Glomerular visceral epithelial cell (primary cell): ENCODE results near the gene TPM4.

ENCODE experiments used
- DNase-seq: peaks from one replicate; pipeline ENCODE4 v3.0.0-alpha.2; 2016; ENCODE audit errors: extremely low spot score

The TPM4 gene

DNA sequence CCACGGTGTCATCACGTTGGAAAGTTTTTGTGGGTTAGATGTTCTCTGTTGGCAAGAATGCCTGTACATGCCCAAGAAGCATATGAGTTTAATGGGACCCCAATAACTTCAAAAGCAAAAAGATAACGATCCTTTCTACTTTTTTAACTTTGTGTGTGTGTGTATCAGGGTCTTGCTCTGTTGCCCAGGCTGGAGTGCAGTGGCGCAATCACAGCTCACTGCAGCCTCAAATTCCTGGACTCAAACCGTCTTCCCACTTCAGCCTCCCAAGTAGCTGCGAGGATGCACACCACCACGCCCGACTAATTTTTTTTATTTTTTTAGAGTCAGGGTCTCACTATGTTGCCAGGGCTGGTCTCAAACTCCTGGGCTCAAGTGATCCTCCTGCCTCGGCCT lies 34.3 kb upstream of the TPM4 start:
- DNase-seq = no peak

DNA sequence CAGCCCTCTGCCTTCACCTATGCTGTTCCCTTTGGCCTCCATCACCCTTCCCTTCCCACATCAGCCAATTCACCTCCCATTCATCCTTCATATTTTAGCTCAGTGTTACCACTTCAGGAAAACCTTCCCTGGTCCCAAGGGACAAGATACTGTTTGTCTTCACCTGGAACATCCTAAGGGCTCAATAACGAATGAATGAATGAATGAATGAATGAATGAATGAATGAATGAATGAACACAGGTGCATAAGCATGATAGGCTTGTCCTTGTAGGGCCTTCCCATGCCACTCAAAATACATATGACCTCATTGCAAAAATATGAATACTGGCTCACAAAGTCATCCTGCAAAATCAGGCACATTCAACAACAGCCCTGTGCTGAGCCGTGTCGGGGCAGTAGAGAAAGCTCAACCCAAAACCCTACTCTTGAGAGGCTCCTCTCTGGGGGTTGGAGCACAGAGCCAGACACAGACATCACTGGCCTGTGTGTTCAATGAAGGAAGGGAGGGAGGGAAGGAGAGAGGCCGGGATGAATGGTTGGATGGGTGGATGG lies 33.7 kb upstream of the TPM4 start:
- no peak for DNase-seq

DNA sequence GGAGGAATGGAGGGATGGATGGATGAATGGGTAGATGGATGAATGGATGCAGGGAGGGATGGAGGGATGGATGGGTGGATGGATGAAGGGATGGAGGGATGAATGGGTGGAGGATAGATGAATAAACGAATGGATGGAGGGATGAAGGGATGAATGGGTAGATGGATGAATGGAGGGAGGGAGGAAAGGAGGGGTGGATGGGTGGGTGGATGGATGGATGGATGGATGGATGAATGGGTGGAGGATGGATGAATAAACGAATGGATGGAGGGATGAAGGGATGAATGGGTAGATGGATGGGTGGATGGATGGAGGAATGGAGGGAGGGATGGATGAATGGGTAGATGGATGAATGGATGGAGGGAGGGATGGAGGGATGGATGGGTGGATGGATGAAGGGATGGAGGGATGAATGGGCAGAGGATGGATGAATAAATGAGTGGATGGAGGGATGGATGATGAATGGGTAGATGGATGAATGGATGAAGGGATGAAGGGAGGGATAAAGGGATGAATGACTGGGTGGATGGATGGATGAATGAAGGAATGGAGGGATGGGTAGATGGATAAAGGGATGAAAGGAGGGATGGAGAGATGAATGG lies 33.0 kb upstream of the TPM4 start:
- DNase-seq = no peak

DNA sequence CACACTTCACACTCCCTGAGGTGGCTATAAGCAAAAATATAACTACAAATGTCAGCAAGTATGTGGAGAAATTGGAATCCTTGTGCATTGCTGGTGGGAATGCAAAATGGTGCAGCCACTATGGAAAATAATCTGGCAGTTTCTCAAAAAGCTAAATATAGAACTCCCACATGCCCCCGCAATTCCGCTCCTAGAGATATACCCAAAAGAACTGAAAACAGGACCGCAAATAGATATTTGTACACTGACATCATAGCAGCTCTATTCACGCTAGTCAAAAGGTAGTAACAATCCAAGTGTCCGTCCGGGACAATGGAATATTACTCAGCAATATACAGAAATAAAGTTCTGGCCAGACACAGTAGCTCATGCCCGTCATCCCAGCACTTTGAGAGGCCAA lies 31.5 kb upstream of the TPM4 start:
- no peak for DNase-seq

DNA sequence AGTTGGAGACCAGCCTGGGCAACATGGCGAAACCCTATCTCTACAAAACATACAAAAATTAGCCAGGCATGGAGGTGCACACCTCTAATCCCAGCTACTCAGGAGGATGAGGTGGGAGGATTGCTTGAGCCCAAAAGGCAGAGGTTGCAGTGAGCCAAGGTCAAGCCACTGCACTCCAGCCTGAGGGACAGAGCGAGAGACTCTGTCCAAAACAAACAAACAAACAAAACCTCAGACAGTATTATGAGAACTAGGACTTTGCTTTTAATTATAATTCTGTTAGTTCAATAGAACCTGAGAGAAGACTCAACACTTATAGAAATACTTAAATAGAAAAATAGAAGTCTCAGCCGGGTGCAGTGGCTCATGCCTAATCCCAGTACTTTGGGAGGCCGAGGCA lies 31.1 kb upstream of the TPM4 start:
- no peak for DNase-seq

DNA sequence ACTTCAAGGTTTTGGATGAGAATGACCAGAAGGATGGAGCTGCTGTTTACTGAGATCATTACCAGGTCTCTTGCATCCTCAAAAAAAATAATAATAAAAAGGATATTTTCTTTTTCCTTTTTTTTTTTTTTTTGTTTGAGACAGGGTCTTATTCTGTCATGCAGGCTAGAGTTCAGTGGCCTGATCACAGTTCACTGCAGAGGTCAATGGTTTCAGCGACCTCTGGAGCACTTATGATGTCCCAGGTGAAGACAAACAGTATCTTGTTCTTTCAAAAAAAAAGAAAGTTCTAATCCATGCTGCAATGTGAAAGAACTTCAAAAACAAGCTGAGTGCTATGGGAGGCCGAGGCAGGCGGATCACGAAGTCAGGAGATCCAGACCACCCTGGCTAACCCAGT lies 30.4 kb upstream of the TPM4 start:
- no peak for DNase-seq

GRCh38 chr19:16048583-16048982 lies 27.7 kb upstream of the TPM4 start:
- DNase-seq = no peak

DNA sequence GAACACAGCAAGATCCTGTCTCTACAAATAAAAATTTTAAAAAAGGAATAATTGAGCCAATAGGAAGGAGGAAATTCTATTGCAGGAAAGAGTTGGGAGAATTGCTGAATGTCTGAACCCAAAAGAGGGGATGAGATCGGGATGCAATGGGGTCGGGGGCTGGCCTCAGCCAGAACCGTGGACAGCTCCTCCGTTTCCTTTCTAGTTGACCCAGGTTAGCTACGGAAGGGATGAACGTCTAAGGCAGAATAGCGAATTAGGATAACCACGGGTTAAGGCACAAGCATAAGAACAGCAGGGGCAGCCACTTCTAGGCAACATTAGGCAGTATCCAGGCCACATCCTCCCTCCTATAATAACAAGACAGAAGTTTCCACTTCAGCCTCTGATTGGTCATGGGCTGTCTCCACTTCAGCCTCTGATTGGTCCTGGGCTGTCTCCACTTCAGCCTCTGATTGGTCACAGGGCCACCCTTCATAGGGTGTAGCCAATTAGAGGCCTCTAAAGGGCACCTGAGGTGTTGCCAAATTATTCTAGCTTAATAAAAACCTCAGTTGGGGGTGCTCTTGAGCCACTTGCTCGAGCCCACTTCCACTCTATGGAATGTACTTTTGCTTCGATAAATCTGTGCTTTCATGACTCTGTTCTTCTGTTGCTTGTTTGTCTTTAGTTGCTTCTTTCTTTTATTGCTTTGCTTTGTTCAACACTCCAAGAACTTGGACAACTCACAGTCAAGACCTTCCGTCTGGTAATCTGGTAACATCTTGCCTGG lies 24.9 kb upstream of the TPM4 start:
- DNase-seq = no peak

- DNase-seq = no peak
Observed at GRCh38 chr19:16052353-16052752, 23.9 kb upstream of the TPM4 start.

DNA sequence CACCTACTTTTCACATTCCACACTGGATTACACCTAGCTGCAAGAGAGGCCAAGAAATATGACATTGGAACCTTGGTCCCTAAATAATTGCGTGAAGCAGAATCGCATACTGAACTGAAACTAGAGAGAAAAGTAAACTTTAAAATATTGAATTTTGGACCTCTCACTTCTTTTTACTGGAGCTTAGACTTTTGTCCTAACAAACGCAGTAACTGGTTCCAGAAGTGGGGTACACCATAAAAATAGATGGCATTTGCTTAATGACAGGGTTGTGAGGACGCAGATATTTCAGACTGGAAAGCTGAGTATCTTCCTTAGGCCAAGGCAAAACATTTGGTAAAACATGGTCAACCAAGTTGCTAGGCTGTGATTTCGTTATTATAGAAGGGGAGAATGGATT lies 19.2 kb upstream of the TPM4 start:
- no peak for DNase-seq

DNA sequence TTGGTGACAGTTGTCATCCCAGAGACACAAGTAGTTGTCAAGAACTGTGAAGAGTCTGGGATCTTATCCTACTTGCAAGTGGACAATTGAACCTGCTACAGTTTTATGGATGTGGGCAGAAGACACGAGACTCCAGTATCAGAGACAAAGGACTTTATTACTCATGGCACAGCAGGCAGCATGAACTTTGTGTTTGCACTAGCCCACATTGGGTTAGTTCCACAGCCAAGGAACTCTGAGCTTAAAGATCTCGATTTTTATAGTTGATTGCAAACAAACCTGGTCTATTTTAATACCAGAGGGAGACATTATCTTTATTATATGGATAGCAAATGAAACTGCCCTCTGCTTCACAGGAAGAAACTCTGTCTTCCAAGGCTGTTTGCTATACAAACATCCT lies 16.0 kb upstream of the TPM4 start:
- no peak for DNase-seq

DNA sequence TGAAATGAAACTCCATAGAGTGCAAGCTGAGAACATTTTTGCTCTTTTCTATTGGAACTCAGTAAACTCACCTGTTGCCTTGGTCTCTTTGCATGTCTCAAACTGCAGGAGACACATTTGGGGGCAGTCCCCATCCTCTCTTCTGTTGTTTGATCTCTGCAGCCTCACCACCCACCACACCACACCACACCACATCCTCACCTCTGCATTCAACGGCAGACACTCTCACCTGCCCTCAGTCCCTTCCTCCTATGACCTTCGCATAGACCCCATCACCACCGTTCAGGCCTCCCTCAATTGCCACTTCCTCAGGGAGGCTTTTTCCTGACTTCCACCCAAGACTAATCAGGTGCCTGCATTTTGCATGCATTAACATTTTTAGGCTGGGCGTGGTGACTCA lies 14.4 kb upstream of the TPM4 start:
- DNase-seq = no peak

DNA sequence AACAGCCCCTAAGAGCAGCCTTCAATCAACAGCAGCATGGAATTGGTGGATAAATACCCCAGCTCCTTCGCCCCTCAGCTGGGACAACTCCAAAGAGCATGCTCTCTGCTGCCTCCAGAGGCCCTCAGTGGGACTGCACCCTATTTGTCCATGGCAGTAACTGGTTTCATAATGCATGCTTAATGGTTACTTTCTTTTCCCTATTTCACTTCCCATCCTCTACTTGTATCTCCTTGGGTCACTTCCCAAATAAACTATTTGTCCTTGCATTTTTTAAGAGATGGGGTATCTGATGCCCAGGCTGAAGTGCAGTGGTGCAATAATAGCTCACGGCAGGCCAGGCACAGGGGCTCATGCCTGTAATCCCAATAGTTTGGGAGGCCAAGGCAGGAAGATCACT lies 13.5 kb upstream of the TPM4 start:
- peak; percentile 42 for DNase-seq

GRCh38 chr19:16064209-16064889 lies 11.9 kb upstream of the TPM4 start:
- DNase-seq = no peak

DNA sequence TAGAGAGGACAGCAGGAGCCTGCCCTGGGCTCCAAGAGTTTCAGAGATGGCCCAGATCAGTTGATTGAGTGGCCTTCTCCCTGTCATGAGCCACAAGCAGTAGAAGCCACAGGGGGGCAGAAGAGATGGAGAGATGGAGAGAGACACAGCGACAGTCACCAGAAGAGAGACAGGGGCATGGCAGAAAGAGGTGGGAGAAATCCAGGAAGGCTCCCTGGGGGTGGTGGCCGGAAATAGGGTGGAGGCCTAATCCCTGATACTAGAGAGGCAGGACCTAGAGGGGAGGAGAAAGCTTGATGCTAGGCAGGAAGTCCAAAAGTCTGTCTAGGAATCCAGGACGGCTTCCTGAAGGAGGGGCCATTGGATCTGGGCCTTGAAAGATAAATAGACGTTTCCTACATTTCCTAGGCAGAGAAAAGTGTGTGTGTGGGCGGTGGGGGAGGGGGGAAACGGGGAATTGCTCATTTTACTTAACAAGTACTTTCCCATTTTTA lies 9.6 kb upstream of the TPM4 start:
- peak; percentile 27 for DNase-seq

- DNase-seq = no peak
Observed at GRCh38 chr19:16067205-16067938, 8.9 kb upstream of the TPM4 start.

DNA sequence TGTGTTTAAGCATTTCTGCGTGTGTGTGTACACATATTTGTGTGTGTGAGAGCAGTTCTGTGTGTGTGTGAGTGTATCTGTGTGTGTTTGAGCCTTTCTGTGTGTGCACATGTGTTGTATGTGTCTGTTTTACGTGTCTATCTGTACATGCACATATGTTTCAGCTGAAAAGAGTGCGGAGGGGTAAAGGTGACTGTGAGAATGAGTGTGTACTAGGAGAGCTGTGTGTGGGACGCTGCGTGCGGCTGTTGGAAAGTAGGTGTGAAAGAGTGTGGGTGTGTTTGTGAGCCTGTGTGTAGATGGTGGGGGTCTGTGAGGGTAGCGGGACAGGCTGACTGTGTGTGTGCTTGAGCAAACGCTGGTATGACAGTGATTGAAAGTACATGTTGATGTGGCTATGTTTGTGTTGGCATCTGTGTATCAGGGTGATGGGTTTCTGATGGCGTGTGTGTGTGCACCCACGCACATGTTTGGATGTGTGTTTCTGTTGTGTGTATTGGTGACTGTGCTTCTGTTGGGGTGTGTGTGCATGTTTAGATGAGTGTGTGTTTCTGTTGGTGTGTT lies 7.5 kb upstream of the TPM4 start:
- no peak for DNase-seq

DNA sequence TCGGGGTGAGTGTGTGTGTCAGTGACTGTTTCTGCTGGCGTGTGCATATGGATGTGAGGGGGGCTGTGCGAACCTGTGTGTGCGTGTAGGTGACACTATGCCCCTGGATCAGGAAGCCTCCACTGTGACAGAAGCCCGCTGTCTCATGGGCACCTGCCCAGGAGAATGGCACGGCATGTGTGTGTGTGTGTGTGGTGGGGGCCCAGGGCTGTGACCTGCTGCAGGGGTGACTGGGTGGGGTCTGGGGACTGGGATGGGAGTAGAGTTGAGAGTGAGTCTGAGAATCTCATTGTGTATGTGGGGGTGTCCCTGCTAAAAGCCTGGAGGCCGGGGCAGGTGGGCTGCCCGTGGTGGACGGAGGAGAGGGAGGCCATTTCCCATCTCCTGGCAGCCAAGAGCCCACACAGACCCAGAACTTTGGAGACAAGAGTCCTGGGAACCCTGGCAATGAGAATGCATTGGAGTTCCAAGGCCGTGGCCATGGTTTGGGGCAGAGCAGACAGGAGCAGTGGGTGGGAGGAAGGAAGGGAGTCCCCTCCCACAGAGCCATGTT lies 6.4 kb upstream of the TPM4 start:
- no peak for DNase-seq

DNA sequence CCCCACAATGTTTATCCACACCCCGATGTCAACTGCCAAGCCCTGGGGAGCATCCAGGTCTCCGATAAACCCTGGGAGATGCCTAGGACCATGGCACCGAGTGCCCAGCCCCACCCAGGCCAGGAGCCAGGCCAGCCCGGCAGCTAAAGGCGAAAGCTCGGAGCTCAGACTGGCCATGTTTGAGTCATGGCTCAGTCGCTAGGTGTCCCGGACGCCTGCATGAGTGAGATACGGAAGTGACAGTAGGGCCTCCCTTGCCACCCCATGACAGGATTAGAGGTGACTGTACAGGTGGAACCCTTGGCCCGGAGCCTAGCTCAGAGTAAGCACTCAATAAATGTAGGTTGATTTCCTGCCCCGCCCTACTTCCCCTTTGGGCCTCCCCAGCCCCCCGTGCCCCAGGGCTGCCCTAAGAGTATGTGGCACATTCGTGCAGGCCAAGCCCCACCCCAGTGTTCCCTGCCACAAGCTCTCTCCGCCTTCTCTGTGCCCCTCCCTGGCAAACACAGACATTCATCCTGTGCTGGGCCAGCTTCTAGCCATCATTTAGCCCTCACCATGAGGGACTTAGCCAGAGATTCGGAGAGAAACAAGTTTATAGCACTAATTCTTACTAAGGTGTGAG lies 5.8 kb upstream of the TPM4 start:
- DNase-seq = no peak

DNA sequence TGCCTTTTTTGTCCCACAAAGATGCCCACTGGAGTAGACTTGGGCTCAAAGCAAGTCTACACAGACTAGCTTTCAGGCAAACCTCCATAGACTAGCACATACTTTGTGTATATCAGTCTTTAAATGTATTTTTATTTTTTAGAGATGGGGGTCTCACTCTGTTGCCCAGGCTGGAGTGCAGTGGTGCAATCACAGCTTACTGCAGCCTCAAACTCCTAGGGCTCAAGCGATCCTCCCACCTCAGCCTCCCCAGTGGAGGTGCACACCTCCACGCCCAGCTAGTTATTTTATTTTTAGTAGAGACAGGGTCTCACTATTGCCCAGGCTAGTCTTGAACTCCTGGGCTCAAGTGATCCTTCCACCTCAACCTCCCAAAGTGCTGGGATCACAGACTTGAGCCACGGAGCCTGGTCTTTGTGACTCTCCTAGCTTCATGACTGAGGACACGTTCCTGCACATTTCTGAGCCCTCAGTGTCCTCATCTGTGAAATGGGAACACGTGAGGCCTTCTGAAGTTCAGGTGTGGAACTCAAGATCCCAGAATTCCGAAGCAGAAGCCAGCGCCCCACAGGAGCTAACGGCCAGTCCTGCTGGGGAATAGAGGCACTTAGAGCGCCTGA lies 5.1 kb upstream of the TPM4 start:
- no peak for DNase-seq

GRCh38 chr19:16073481-16073880 lies 2.8 kb upstream of the TPM4 start:
- DNase-seq = no peak
